ENCODE data around the gene IL2RA. TPM values are rescaled to one million over a fixed set of nuclear protein-coding genes. Genes with fewer than 3 reads are reported as not detected.
A peak's percentile ranks its signal among the peaks of the same experiment; 100 is the strongest.

The IL2RA gene
- total and polyA plus RNA-seq, 2 donors (not counting 1 experiment from before 2014, with no cell fraction given): 7.2 to 56.7 TPM

- CTCF ChIA-PET: interaction anchor here (0.6 to 3.0 kb wide), 8 partner anchors 22 to 110 kb away, joined by 3 to 16 read pairs (median 4); partner anchors contain the start of genes ANKRD16 and FBH1
- Histone ChIP-seq H3K79me2 (ENCODE audit: control insufficient read depth, insufficient read depth, low read length) (peaks cover 23% of the 10 kb centered on the region), H3K27ac (ENCODE audit: low read length in 2 of 2) (peak overlapping the region; percentile 55 to 75), H3K27me3 (replicated peaks in 1 of 4; ENCODE audit: control extremely low read depth in 1 of 4, control insufficient read depth in 3 of 4, insufficient read depth in 4 of 4, low read length in 3 of 4) (peaks cover 0 to 3% (median 0%) of the 10 kb centered on the region in 4 experiments), H3K9me3 (ENCODE audit: control extremely low read depth in 1 of 3, control insufficient read depth in 2 of 3, insufficient read depth in 1 of 3, low read length in 2 of 3) (no peaks in the 10 kb centered on the region), H3K4me3 (ENCODE audit: control extremely low read depth in 1 of 5, extremely low read depth in 1 of 5, insufficient read depth in 1 of 5, low read depth in 2 of 5, low read length in 4 of 5) (peak overlapping the region; percentile 74 to 96 (median 93)), H3K4me1 (ENCODE audit: control insufficient read depth in 2 of 2, insufficient read depth in 2 of 2, low read length in 2 of 2) (peaks cover 8 to 30% of the 10 kb centered on the region in 2 donors), H3K36me3 (replicated peaks in 1 of 2; ENCODE audit: control extremely low read depth in 1 of 2, control insufficient read depth in 1 of 2, extremely low read depth in 1 of 2, insufficient read depth in 2 of 2, low read length in 1 of 2) (no peaks in the 10 kb centered on the region), H2AFZ (ENCODE audit: insufficient read depth, low read depth, low read length, poor library complexity, severe bottlenecking) (peak overlapping the region; percentile 96), H3K9ac (ENCODE audit: low read length) (peak overlapping the region; percentile 94), H3K4me2 (replicated peaks; ENCODE audit: low read depth, low read length, poor library complexity, severe bottlenecking) (peak overlapping the region; percentile 95), H4K20me1 (ENCODE audit: control insufficient read depth, insufficient read depth, low read length, poor library complexity, severe bottlenecking) (no peaks in the 10 kb centered on the region)
- peak; percentile 53 for DNase-seq
- H3K27me3 Mint-ChIP-seq: no peaks in the 10 kb centered on the region
- peaks cover 34% of the 10 kb centered on the region for H3K4me1 Mint-ChIP-seq
- TF ChIP-seq EZH2 (IDR thresholded peaks at IDR 0.05; ENCODE audit: borderline replicate concordance, insufficient read depth, low read depth, low read length, poor library complexity, severe bottlenecking) (no peak), CTCF (IDR thresholded peaks at IDR 0.05) (no peak)
- under 1% methylated on average over 78 of the region's 82 CpGs for WGBS (ENCODE audit: insufficient coverage)
- H3K9me3 Mint-ChIP-seq (ENCODE audit: insufficient read depth): no peaks in the 10 kb centered on the region
- intact Hi-C loops (cut with micrococcal nuclease): loop anchor here (1.0 to 10.0 kb wide), 7 partner anchors 38 to 1498 kb away; partner anchors contain the start of genes FBH1, GDI2 and TASOR2
- peak overlapping the region; percentile 90 for H3K4me3 Mint-ChIP-seq
- POLR2A ChIA-PET: interaction anchor here (1.0 to 1.4 kb wide), 3 partner anchors 74 to 109 kb away, joined by 3 to 5 read pairs (median 3); partner anchors contain the start of genes ANKRD16 and FBH1
- peak overlapping the region; percentile 95 for H3K27ac Mint-ChIP-seq
- ATAC-seq (ENCODE audit: low read depth): peak; percentile 11
Measured at GRCh38 chr10:5976512-5977470, 85.4 kb downstream of the IL2RA start.
